ENCODE measurements around the gene OR8S1. TPM values are rescaled to one million over a fixed set of nuclear protein-coding genes. Genes with fewer than 3 reads are reported as not detected.
A peak's percentile ranks its signal among the peaks of the same experiment; 100 is the strongest.
"Not testable (repeated sequence)": the region's sequence is repeated elsewhere in the genome, so short reads cannot be mapped to it uniquely, and the experiment has no call there.

OR8S1 gene
- not detected for total RNA-seq

GRCh38 chr12:48525332-48525731, at the start of gene OR8S1:
Gene OR8S1 (plus strand): TSS chr12:48525632. CDS start chr12:48525632, 0 bp downstream.
- no peak for ATAC-seq

- ATAC-seq = no peak
Observed at GRCh38 chr12:48482198-48482597, 43.2 kb upstream of the OR8S1 start, which contains the start of gene C12orf54. Gene C12orf54 (plus strand): TSS chr12:48482498. CDS start chr12:48483297, 799 bp downstream.

- no peak for ATAC-seq
Observed at GRCh38 chr12:48482930-48483329, 42.5 kb upstream of the OR8S1 start.

- peak; percentile 86 for ATAC-seq
Observed at GRCh38 chr12:48486261-48486660, 39.2 kb upstream of the OR8S1 start.

- peak; percentile 85 for ATAC-seq
Observed at GRCh38 chr12:48486679-48487078, 38.8 kb upstream of the OR8S1 start.

- peak; percentile 89 for ATAC-seq
Observed at GRCh38 chr12:48489012-48489411, 36.4 kb upstream of the OR8S1 start.

GRCh38 chr12:48489456-48489855, 36.0 kb upstream of the OR8S1 start:
- peak; percentile 12 for ATAC-seq

GRCh38 chr12:48500281-48500680, 25.2 kb upstream of the OR8S1 start:
- not testable (repeated sequence) for ATAC-seq

- not testable (repeated sequence) for ATAC-seq
Observed at GRCh38 chr12:48506836-48507235, 18.6 kb upstream of the OR8S1 start.

- ATAC-seq = no peak
Observed at GRCh38 chr12:48508987-48509386, 16.4 kb upstream of the OR8S1 start.

- ATAC-seq = no peak
Observed at GRCh38 chr12:48510111-48510510, 15.3 kb upstream of the OR8S1 start.

- no peak for ATAC-seq
Observed at GRCh38 chr12:48512855-48513254, 12.6 kb upstream of the OR8S1 start.

GRCh38 chr12:48514728-48515127, 10.7 kb upstream of the OR8S1 start:
- no peak for ATAC-seq

GRCh38 chr12:48520381-48520780, 5.1 kb upstream of the OR8S1 start:
- not testable (repeated sequence) for ATAC-seq

- no peak for ATAC-seq
Observed at GRCh38 chr12:48527891-48528670, 2.6 kb downstream of the OR8S1 start.

- no peak for ATAC-seq
Observed at GRCh38 chr12:48532601-48533000, 7.2 kb downstream of the OR8S1 start.

GRCh38 chr12:48536602-48537001, 11.2 kb downstream of the OR8S1 start:
- no peak for ATAC-seq

GRCh38 chr12:48542300-48542928, 17.0 kb downstream of the OR8S1 start:
- ATAC-seq = peak; percentile 71

GRCh38 chr12:48545833-48546469, 20.5 kb downstream of the OR8S1 start:
- ATAC-seq = no peak

GRCh38 chr12:48547012-48547411, 21.6 kb downstream of the OR8S1 start:
- not testable (repeated sequence) for ATAC-seq

- not testable (repeated sequence) for ATAC-seq
Observed at GRCh38 chr12:48551636-48552035, 26.2 kb downstream of the OR8S1 start.

- ATAC-seq = not testable (repeated sequence)
Observed at GRCh38 chr12:48553666-48554343, 28.4 kb downstream of the OR8S1 start.

- ATAC-seq = no peak
Observed at GRCh38 chr12:48556631-48557030, 31.2 kb downstream of the OR8S1 start.

Data from esophagus mucosa (tissue), 1 donor.